Activated gamma-delta T cell (primary cell): ENCODE results near the gene DZIP1L.
"Not testable (repeated sequence)": the region's sequence is repeated elsewhere in the genome, so short reads cannot be mapped to it uniquely, and the experiment has no call there.

ENCODE experiments used
- DNase-seq: peaks from one replicate; lab custom pipeline; 2025; lab: John Stamatoyannopoulos, UW

The DZIP1L gene

DNA sequence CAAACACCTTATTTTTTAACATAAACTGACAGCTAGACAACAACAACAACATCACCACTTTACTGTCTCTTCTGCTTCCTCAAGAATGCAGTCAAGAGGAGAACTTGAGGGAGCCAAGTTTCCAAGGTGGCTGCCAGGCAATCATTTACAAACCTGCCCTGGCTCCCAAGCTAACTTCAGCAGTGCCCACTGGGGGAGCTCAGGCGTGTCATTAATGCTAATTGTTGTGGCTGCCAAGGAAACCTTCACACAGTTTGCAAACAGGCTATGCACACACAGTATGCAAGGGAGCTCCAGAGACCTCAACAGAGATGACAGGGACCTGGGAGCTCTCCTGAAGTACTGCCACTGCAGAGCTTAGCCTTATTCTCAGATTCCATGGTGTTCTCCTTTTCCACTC is 2.1 kb downstream of the DZIP1L start:
- no peak for DNase-seq

DNA sequence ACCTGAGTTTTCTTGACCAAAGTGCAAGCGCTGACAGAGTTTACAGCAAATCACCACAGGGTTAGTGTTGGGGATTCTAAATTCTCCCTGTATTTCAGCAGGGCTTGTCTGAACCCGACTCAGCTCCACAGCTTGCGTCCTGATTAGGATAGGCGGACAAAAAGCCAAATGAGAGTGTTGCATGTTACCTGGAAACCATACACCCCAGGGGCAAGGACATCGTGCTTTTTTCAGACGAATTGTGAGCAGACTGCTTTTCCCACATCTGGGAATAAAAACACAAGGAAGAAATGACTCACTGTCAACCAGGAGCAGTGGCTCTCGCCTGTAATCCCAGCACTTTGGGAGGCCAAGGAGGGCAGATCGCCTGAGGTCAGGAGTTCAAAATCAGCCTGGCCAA is 3.0 kb downstream of the DZIP1L start:
- no peak for DNase-seq

DNA sequence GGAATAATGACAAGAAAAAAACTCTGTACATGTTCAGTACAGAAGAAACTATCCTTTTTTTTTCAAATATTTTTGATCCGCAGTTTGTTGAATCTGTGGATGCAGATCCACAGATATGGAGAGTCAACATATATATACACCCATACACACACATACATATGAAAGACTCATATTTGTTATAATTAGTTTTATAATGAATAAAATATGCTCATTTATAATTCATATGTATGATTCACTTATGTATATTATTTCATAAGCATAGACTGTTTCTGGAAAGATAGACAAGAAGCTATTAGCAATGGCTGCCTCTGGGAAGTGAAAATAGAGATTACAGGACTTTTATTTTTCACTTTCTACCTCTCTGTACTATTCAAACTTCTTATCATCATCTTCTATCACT is 9.8 kb downstream of the DZIP1L start:
- DNase-seq = no peak

DNA sequence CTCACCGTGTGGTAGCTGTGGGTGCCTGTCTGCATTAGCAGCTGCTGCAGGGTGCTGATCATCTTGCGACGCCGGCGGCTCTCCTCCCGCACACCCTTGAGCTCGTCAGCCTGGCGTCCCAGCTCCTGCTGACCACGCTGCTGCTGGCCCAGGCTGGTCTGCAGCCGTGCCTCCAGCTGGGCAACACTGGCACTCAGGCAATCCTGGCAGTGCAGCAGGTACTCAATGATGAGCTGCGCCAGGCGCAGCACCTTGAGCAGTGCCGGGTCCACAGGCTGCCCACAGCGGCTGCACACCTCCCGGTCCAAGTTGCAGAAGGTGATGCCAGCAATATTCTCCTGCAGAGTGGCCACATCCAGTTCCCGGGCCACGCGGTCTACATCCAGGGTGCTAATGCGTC is 11.9 kb downstream of the DZIP1L start:
- DNase-seq = no peak

DNA sequence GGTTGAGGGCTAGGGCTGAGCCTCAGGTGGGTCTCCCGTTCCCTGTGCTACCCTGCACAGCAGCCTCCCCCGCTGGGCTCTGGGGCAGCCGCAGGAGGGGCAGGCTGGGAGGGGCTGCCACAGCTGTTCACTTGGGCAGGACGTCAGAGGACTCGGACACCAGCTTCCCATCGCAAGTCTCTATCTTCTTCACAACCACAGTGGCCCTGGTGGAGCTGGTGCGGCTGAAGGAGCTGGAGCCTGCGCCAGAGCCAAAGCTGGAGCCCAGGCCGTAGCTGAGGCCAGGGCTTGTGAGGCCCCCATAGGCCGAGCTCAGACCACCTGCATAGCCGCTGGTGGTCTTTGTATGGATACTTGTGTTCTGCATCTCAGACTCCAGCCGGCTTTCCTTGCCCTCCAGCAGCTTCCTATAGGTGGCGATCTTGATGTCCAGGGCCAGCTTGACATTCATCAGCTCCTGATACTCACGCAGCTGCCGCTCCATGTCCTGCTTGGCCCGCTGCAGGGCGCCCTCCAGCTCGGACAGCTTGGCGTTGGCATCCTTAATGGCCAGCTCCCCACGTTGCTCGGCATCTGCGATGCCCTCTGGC is 14.0 kb downstream of the DZIP1L start:
- not testable (repeated sequence) for DNase-seq

DNA sequence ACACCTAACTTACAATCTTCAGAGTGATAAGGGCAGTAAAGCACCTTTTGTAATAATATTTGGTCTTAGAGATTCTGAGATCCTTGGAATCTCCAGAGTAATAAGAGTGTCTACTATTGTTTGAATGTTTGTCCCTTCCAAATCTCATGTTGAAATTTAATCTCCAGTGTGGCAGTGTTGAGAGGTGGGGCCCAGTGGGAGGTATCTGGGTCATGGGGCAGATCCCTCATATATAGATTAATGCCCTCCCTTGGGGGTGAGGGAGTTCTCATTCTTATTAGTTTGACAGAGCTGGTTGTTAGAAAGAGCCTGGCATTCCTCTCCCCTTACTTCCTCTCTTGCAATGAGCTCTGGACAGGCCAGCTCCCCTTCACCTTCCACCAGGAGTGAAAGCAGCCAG is 16.0 kb downstream of the DZIP1L start:
- DNase-seq = no peak

- no peak for DNase-seq
Measured at GRCh38 chr3:138097192-138098172, 17.9 kb downstream of the DZIP1L start.

- no peak for DNase-seq
Measured at GRCh38 chr3:138093721-138094120, 21.7 kb downstream of the DZIP1L start.

GRCh38 chr3:138092023-138092422 is 23.4 kb downstream of the DZIP1L start:
- DNase-seq = no peak

GRCh38 chr3:138089091-138089490 is 26.3 kb downstream of the DZIP1L start:
- no peak for DNase-seq

- DNase-seq = not testable (repeated sequence)
Measured at GRCh38 chr3:138085745-138086144, 29.7 kb downstream of the DZIP1L start.

- DNase-seq = no peak
Measured at GRCh38 chr3:138084196-138084595, 31.2 kb downstream of the DZIP1L start.

DNA sequence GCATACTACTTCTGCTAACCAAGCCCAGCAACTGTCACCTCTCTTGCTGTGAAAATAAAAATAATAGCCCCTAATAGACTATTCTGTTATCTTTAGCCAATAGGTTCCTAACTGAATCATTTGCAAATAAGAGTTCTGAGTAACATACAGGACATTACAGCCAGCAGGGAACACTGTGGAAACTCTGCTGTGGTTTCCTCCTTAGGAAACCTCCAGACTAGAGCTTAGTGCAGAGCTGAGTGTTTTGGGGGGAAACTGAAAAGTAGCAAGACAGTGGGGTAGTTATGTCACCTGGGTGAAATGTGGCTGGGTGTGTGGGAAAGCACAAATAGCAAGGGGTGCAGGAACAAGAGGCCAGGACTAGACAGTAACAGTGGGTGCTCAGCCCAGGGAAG is 32.4 kb downstream of the DZIP1L start:
- DNase-seq = no peak

DNA sequence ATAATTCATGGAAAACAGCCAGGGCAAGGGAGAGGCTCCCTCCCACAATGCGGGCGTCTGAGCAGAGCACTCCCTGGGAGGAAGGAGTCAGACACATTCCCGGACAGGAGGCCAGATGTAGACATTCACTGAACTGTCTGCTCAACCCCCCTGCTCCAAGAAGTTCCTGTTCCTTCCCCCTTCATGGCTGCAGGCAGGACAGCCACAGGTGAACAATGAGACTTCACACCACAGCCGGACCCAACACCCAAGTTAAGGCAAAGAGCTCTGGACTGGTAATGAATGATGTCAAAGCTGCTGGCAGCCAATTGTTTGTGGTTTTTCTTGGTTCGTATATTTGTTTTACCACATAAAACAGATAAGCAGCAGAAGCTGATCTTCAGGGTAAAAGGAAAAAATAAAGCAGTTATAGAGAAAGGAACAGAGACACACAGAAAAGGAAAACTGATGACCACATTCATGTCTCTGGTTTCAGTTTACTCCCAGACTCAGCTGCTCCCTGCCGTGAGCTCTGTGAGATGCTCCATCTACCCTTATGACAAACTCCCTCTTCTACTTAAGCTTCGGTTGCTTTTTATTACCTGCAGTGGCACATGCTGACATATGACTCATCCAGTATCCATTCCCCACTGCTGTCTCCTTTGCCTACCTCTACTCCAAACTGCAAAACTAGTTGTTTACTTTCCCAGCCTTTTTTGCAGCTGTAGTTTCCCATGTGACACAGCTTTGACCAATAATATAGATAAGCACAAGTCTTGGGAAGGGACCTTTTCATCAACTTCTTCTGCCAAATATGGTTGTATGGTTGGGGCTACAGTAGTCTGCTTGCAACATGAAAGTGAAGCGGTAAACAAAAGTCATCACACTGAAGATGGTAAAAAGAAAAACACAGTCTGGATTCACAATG is 33.1 kb downstream of the DZIP1L start:
- DNase-seq = no peak

DNA sequence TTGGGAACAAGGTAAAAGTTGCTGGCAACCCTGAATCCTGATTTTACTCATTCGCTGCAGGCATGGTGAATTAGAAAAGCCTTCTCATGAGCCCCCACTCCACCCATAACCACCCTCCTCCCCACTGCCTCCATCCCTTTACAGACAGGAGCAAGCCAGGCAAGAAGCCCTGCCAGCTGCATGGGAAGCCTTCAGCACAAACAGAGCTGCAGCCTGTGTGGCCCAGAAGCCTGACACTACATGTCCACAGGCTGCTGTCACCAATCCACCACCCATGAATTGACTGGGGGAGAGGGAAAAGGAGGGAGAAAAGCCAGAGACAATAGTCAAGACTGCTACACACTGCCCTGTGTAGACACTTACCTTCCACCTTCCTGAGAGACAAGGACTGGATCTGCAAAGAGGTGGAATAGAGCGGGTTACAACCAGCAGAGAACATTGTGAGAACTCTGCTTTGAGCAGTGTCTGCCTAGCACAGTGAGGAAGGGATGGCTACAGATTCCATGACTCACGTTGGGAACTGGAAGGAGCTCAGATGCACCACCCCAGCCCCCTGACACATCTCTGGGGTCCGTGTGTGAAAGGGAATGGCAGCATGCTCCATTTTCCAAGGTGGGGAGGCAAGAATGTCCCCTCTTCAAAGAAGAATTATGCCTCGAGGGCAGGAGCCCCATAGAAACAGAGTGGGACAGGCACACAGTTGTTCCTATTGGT is 33.9 kb downstream of the DZIP1L start:
- no peak for DNase-seq

- no peak for DNase-seq
Measured at GRCh38 chr3:138079901-138080300, 35.5 kb downstream of the DZIP1L start.

- no peak for DNase-seq
Measured at GRCh38 chr3:138078901-138079344, 36.5 kb downstream of the DZIP1L start.

- no peak for DNase-seq
Measured at GRCh38 chr3:138078096-138078495, 37.3 kb downstream of the DZIP1L start.

DNA sequence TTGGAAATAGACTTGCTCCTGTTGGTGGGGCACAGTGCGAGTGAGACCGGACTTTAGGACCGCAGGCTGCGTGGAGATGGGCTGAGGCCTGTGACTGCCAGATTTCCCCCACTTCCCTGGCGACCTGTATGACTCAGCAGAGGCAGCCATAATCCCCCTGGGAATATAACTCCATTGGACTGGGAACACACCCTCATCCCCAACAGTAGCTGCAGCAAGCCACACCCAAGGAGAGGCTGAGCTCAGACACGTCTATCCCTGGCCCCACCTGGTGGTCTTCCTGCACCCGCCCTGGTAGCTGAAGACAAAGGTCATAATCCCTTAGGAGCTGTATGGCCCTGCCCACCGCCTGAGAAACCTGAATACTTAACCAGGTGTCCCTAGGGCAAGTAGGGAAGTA is 42.6 kb downstream of the DZIP1L start:
- DNase-seq = no peak

DNA sequence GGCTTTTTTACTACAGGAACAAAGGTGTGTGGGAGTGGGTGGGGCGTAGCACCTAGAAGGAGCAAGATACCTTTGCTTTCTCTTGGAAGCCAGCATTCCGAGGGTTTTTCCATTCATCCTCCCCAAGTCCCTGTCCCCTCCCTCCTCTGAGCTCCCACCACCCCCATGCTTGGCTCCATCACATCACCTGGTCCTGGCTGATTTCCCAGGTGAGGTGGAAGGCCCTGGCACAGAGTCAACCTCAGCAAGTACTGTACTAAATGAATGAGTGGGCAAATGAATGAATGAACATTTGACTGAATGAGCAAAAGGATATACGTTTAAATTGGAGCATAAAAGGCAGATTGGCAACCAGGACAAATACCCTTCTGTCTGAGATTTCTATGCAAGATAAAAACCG is 45.4 kb downstream of the DZIP1L start:
- DNase-seq = no peak

GRCh38 chr3:138068579-138069174 is 46.7 kb downstream of the DZIP1L start:
- DNase-seq = no peak
